ENCODE results near the gene PXK. TPM values are rescaled to one million over a fixed set of nuclear protein-coding genes. Genes with fewer than 3 reads are reported as not detected.
"Not testable (repeated sequence)": the region's sequence is repeated elsewhere in the genome, so short reads cannot be mapped to it uniquely, and the experiment has no call there.

Gene PXK
- total RNA-seq, 2 experiments from 2014 or later: 22.2 to 24.0 TPM

DNA sequence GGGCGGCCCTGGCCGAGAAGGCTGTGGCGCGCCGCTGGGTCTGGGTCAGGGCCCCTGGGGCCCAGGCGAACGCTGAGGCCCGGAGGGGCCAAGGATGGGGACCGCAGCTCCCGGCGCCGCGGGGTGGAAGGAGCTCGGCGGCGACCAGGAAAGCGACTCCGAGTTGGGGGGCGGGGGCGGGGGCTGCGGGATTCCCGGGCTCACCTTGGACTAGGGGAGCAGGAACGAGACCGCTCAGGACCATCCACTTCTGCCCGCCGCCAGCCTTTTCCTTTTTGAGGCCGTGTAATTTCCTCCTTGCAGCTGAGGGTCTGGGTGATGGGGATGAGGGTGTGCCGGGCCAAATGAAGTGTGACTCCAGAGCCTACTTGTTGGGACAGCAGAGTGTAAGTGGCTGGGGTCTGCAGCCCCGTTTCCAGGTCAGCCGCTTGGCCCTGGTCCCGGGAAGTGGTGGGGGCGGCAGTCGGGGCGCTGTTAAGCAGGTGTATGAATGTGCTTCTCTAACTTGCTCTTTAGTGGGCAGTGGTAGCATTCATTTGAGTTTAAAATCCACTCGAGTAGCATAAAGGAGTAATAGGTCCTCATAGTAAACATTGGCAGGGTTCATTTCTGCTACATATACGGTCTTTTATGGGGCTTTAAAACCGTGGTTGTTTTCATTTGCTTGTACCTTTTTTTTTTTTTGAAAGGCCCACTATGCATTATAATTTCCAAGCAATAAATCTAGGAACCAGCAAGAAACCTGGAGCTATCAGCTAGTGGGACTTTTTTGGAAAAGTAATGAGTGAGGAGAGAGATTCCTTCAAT is 717 bp downstream of the PXK start:
- H3K36me3 Mint-ChIP-seq: peaks cover 13% of the 10 kb centered on the region
- no peaks in the 10 kb centered on the region for H3K9me3 Mint-ChIP-seq
- H3K27me3 Mint-ChIP-seq: no peaks in the 10 kb centered on the region
- H3K4me3 Mint-ChIP-seq: peak overlapping the region; percentile 100
- H3K27ac Mint-ChIP-seq: peak overlapping the region; percentile 87
- DNase-seq: peak; percentile 31
- H3K4me1 Mint-ChIP-seq: peaks cover 38% of the 10 kb centered on the region

DNA sequence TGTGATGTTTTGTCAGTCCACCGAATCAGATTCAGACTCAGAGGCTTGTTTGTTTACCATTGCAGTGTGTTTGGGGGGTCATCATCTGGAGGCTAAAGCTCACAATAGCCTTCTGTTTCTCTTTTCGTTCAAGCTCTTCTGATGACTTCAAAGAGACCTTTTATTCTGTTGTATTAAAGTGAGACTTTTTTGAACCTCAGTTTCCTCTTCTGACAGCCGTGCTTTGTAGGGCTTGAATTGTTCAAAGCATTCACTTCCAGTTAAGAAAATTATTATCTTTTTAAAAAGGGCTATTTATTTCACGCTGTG is 1.3 kb downstream of the PXK start:
- Mint-ChIP-seq H3K4me3 (peak overlapping the region; percentile 100), H3K36me3 (peaks cover 14% of the 10 kb centered on the region), H3K27me3 (no peaks in the 10 kb centered on the region), H3K4me1 (peaks cover 38% of the 10 kb centered on the region), H3K9me3 (no peaks in the 10 kb centered on the region), H3K27ac (peak overlapping the region; percentile 87)
- no peak for DNase-seq

DNA sequence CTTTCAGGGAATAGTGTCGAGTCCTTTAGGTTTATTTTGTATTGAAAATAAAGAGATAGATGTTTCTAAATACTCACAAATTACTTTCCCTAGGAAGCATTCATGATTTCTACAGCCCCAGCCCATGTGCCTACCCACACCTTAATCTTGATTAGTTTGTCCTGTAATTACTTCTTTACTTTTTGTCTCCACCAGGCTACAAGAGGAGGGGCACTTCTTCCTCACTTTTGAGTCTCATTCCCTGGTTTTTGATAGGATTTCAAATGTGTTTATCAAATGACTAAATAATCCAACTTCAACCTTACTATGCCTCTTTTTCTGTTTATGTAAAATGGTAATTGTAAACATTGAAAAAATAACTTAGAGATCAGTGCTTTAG is 1.8 kb downstream of the PXK start:
- Mint-ChIP-seq H3K4me3 (peak overlapping the region; percentile 100), H3K27ac (peak overlapping the region; percentile 74), H3K9me3 (no peaks in the 10 kb centered on the region), H3K4me1 (peaks cover 38% of the 10 kb centered on the region), H3K36me3 (peaks cover 19% of the 10 kb centered on the region), H3K27me3 (no peaks in the 10 kb centered on the region)
- no peak for DNase-seq

DNA sequence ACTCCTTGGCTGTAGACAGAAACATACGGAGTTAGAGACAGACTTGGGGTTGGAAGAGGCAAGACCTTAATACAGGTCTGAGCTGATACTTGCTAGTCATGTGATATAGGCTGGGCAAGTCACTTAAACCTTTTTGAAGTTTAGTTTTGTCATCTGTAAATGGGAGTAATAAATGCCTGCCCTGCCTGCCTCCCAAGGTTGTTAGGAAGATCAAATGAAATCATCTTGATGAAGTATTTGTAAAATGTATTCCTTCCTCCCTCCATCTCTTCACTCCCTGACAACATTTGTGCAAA is 2.9 kb downstream of the PXK start:
- Mint-ChIP-seq H3K27ac (peak overlapping the region; percentile 97), H3K9me3 (no peaks in the 10 kb centered on the region), H3K4me3 (peak overlapping the region; percentile 72), H3K27me3 (no peaks in the 10 kb centered on the region), H3K36me3 (peaks cover 19% of the 10 kb centered on the region), H3K4me1 (peaks cover 37% of the 10 kb centered on the region)
- no peak for DNase-seq

DNA sequence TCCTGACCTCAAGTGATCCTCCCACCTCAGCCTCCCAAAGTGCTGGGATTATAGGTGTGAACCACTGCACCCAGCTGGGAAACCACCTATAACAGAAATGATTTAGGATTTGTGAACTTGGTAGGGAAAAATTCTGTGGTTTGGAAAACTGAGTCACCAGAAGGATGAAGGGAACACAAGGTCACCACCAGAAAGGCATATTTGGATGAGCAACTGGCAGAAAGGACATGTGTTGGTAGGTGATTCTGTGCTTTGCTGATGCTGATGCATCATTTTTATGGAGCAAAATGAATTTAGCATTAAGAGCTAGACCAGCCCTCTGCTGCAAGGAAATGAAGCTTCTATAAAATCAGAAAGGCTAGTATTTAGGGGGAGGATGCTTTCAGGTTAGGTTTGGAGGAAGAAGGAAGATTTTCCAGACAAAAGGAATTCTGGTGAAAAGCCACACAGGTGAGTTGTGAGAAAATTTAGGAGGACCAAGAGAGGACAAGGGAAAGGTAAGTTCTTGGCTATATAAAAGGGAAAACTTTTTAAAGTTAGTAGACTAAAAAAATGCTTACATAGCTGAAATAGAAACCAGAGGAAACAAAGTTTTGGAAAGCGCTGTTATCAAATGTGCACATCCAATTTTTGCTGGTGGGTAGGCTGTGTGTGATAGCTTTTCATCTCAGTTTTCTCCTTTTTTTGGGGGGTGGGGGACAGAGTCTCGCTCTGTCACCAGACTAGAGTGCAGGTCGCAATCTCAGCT is 3.6 kb downstream of the PXK start:
- Mint-ChIP-seq H3K27ac (peak overlapping the region; percentile 21), H3K4me3 (no peak overlapping the region), H3K36me3 (peaks cover 19% of the 10 kb centered on the region), H3K27me3 (no peaks in the 10 kb centered on the region), H3K9me3 (no peaks in the 10 kb centered on the region), H3K4me1 (peaks cover 33% of the 10 kb centered on the region)
- no peak for DNase-seq

DNA sequence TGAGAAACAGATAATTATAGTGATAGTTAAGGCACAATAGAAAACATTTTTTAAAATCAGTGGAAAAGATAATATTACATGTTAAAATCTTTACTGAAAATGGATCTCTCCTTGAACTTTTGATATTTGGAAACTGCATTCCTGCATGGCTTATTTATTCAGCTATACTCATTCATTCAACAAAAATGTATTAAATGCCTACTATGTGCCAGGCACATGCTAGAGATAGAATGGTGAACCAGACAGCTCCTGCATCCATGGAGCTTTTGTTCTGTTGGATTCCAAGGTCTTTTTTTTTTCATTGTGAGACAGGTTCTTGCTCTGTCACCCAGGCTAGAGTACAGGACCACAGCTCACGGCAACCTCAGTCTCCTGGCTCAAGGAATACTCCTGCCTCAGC is 4.5 kb downstream of the PXK start:
- Mint-ChIP-seq H3K36me3 (peaks cover 19% of the 10 kb centered on the region), H3K27ac (no peak overlapping the region), H3K4me1 (peaks cover 29% of the 10 kb centered on the region), H3K27me3 (no peaks in the 10 kb centered on the region), H3K9me3 (no peaks in the 10 kb centered on the region), H3K4me3 (no peak overlapping the region)
- DNase-seq: no peak

DNA sequence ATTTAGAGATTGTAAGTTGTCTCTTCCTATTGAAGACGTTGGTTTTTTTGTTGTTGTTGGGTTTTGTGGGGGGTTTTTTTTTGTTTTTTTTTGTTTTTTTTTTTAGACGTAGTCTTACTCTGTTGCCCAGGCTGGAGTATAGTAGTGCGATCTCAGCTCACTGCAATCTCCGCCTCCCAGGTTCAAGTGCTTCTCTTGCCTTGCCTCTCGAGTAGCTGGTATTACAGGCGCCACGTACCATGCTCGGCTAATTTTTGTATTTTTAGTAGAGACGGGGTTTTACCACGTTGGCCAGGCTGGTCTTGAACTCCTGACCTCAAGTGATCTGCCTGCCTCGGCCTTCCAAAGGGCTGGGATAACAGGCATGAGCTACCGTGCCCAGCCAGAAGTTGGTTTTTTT is 6.5 kb downstream of the PXK start:
- Mint-ChIP-seq H3K4me1 (peaks cover 24% of the 10 kb centered on the region), H3K36me3 (peaks cover 19% of the 10 kb centered on the region)
- not testable (repeated sequence) for H3K9me3 Mint-ChIP-seq, H3K27me3 Mint-ChIP-seq, DNase-seq, H3K4me3 Mint-ChIP-seq, H3K27ac Mint-ChIP-seq

DNA sequence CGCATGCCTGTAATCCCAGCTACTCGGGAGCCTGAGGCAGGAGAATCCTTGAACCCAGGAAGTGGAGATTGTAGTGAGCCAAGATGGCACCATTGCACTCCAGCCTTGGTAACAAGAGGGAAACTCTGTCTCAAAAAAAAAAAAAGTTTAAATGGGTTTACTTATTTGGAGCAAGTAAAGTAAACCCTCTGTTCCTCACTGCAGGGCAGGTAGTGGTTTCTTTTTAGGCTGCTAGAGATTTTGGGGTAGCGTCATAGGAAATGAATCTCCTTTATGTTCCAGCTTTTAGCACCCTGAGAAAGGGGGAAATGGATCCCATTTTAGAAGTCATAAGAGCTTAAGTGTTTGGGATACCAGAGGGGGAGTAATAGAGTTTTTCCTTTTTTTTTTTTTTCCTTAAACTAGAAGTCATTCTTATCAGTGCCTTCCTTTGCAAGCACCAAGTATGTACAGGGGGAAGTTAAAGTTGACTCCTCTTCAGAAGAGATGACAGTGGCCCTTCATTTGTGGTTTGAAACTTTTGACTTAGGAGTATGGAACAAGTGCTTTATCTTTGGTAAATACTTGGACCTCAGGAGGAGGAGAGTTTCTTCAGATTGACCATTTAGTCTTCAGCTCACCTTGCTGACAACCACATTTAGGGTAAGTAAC is 8.0 kb downstream of the PXK start:
- Mint-ChIP-seq H3K4me3 (no peak overlapping the region), H3K36me3 (peaks cover 12% of the 10 kb centered on the region), H3K4me1 (peaks cover 12% of the 10 kb centered on the region), H3K27ac (peak overlapping the region; percentile 16), H3K9me3 (no peaks in the 10 kb centered on the region), H3K27me3 (no peaks in the 10 kb centered on the region)
- DNase-seq: no peak

DNA sequence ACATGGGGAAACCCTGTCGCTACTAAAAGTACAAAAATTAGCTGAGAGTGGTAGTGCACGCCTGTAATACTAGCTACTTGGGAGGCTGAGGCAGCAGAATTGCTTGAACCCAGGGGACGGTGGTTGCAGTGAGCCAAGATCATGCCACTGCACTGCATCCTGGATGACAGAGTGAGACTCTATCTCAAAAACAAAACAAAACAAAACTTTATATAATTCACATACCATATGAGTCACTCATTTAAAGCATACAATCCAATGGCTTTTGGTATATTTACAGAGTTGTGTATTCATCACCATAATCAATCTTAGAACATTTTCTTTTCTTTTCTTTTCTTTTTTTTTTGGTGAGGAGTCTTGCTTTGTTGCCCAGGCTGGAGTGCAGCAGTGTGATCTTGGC is 8.7 kb downstream of the PXK start:
- H3K27me3 Mint-ChIP-seq: no peaks in the 10 kb centered on the region
- peaks cover 9% of the 10 kb centered on the region for H3K36me3 Mint-ChIP-seq
- H3K4me1 Mint-ChIP-seq: peaks cover 12% of the 10 kb centered on the region
- H3K9me3 Mint-ChIP-seq: no peaks in the 10 kb centered on the region
- no peak overlapping the region for H3K27ac Mint-ChIP-seq
- no peak for DNase-seq
- H3K4me3 Mint-ChIP-seq: no peak overlapping the region

DNA sequence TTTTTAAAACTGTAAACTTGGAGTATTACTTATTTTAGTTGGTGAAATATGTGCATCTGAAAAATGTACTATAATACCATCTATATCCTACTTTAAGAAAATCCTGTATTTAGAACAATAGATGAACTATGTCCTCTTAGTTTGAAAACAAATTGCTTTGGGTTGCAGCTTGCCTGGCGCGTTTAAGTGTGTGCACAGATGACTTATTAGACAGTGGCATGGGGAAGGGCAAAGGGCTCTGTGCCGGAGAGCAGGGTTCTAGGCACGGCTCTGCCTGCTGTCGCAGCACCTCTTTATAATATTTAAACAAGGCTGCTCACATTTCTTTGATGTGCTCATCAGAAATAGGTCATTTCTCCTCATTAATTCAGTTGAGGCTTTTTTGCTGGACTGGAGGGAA is 10.0 kb downstream of the PXK start:
- H3K4me3 Mint-ChIP-seq: no peak overlapping the region
- peaks cover 7% of the 10 kb centered on the region for H3K36me3 Mint-ChIP-seq
- no peak for DNase-seq
- H3K4me1 Mint-ChIP-seq: peaks cover 12% of the 10 kb centered on the region
- H3K27ac Mint-ChIP-seq: no peak overlapping the region
- no peaks in the 10 kb centered on the region for H3K9me3 Mint-ChIP-seq
- no peaks in the 10 kb centered on the region for H3K27me3 Mint-ChIP-seq

DNA sequence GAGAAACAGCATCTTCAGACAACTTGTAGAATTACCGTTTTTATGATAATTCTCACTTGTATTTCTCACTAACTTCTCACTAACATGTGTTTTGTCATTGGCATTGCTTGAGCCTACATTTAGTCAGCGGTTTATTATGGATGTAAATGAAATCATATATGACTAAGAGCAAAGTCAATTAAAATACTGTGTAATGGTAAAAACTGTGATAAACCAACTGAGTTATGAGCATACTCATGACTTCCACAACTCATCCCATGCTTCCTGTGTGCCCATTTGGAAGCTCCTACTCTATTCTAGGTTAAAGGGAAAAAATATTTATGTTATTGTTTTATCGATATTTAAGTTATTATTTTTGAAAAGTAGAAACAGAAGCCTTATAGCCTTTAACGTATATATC is 12.8 kb downstream of the PXK start:
- Mint-ChIP-seq H3K4me1 (peaks cover 19% of the 10 kb centered on the region), H3K36me3 (peaks cover 5% of the 10 kb centered on the region), H3K27ac (no peak overlapping the region), H3K9me3 (no peaks in the 10 kb centered on the region), H3K4me3 (no peak overlapping the region), H3K27me3 (no peaks in the 10 kb centered on the region)
- no peak for DNase-seq

DNA sequence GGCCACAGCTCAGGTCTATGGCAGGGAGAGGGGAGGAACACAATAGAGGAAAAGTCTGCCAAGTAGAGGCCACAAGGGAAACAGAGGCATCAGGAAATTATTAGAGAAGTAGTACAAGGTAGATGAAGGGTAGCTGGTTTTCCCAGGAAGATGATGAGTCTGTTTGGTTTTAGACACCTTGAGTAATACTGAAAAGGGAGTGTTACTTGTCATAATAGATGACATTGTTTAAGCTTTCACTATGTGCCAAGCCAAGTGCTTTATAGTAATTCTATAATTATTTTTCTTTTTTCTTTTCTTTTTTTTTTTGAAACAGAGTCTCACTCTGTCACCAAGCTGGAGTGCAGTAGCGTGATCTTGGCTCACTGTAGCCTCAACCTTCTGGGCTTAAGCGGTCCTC is 13.7 kb downstream of the PXK start:
- Mint-ChIP-seq H3K36me3 (peaks cover 5% of the 10 kb centered on the region), H3K9me3 (no peaks in the 10 kb centered on the region), H3K27ac (no peak overlapping the region), H3K4me3 (no peak overlapping the region), H3K27me3 (no peaks in the 10 kb centered on the region), H3K4me1 (peaks cover 24% of the 10 kb centered on the region)
- no peak for DNase-seq

DNA sequence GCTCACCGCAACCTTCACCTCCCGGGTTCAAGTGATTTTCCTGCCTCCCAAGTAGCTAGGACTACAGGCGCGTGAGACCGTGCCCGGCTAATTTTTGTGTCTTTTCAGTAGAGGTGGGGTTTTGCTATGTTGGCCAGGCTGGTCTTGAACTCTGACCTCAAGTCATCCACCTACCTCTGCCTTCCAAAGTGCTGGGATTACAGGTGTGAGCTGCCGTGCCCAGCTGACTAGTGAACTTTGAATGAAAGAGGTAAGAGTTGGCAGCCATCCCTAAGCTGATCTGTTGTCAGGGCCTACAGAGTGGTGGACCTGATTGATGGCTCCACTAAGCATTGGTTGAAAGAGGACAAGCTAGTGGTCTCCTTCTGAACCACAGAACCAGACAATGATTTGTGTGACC is 15.3 kb downstream of the PXK start:
- Mint-ChIP-seq H3K36me3 (peaks cover 8% of the 10 kb centered on the region), H3K9me3 (no peaks in the 10 kb centered on the region), H3K4me3 (no peak overlapping the region), H3K4me1 (peaks cover 36% of the 10 kb centered on the region), H3K27me3 (no peaks in the 10 kb centered on the region), H3K27ac (no peak overlapping the region)
- no peak for DNase-seq

DNA sequence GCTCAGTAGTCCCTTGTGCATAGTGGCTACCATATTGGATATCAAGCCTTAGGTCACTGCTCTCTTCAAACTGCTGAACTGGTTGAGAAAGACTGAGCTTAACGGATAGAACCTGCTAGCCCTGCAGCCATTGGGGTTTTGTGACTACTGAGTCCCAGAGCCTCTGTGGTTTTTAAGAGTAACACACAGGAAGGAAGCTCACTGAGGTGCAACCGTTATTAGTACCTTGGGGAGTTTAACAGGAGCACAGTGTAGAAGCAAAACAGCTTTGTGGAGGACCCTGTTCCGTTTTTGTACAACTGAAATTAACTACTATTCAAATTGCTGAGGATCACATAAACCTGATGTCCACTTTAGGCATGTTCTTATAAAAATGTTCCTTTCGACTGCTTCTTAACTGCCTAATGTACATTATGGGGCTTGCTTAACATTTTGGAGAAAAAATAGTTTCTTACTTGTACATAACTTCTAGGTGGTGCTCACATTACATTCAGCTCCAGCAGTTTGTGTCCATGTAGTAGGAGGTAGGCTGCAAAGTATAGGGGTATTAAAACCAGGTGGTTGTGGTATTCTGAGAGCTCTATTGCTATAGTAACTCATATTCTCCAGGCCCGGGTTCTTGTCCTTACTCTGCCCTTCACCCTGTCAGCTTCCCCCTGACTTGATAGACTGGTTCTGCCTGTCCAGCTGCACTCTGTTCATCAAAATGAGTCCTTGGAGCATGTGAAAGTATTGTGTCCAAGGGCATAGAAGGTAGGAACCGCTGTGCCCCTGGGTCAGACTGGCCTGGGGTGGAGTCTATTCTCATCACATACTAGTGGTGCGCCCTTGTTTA is 17.3 kb downstream of the PXK start:
- no peak overlapping the region for H3K27ac Mint-ChIP-seq
- DNase-seq: no peak

DNA sequence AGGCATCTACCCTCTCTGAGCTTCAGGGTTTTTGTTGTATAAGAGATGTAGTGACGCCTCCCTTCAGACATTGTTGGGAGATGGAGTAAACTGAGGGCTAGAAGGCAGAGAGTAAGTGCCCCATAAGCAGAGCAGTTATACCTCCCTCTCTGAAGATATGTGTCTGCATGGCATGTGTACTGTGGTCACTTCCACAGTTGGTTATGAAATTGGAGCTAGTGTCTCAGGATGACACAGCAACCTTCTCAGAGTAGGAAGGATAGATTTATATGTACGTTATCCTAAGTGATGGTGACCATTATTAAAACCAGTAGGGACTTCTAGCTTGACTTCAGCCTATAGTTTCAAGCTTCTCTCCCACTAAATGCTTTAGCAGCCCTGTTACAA is 17.9 kb downstream of the PXK start:
- Mint-ChIP-seq H3K4me3 (no peak overlapping the region), H3K4me1 (peaks cover 47% of the 10 kb centered on the region), H3K27me3 (no peaks in the 10 kb centered on the region), H3K9me3 (no peaks in the 10 kb centered on the region), H3K27ac (peak overlapping the region; percentile 23), H3K36me3 (peaks cover 8% of the 10 kb centered on the region)
- no peak for DNase-seq

More for the DNA sequence above, 17.3 kb downstream of the PXK start:
- no peaks in the 10 kb centered on the region for H3K9me3 Mint-ChIP-seq
- H3K4me1 Mint-ChIP-seq: peaks cover 46% of the 10 kb centered on the region
- H3K4me3 Mint-ChIP-seq: no peak overlapping the region
- no peaks in the 10 kb centered on the region for H3K27me3 Mint-ChIP-seq
- peaks cover 8% of the 10 kb centered on the region for H3K36me3 Mint-ChIP-seq

Data from activated naive CD8-positive, alpha-beta T cell treated with anti-CD3 and anti-CD28 coated beads for 36 hours (primary cell).